Activated CD4-positive, alpha-beta memory T cell treated with anti-CD3 and anti-CD28 coated beads, Interleukin-2, amount 10 ng/mL, durations not matched to agents 7 days and 5 days (primary cell): ENCODE measurements around the gene ZNF136. TPM values are rescaled to one million over a fixed set of nuclear protein-coding genes. Genes with fewer than 3 reads are reported as not detected.

ENCODE experiments used
- CTCF ChIA-PET: fragments of 350-600 bp; sonication (Branson Sonifier 250); formaldehyde crosslinking; loops from one replicate; lab custom pipeline; 2021; ENCODE audit warnings: antibody characterized with exemption, inconsistent platforms; lab: Charles Lee
- POLR2A ChIA-PET: fragments of 350-600 bp; sonication (Branson Sonifier 250); formaldehyde crosslinking; loops from one replicate; lab custom pipeline; 2021; ENCODE audit warnings: antibody characterized with exemption; lab: Charles Lee
- DNase-seq: peaks from one replicate; pipeline ENCODE4 v3.0.0-alpha.2; 2020
- H3K27ac Mint-ChIP-seq: one replicate; pipeline ENCODE4 v1.8.0; 2021; ENCODE audit warnings: mild to moderate bottlenecking, mixed read lengths
- H3K27me3 Mint-ChIP-seq: one replicate; pipeline ENCODE4 v1.8.0; 2021; ENCODE audit warnings: mixed read lengths
- H3K36me3 Mint-ChIP-seq: one replicate; pipeline ENCODE4 v1.8.0; 2021; ENCODE audit warnings: low read depth, mixed read lengths
- H3K4me1 Mint-ChIP-seq: one replicate; pipeline ENCODE4 v1.8.0; 2021; ENCODE audit warnings: mixed read lengths
- H3K4me3 Mint-ChIP-seq: one replicate; pipeline ENCODE4 v1.8.0; 2021; ENCODE audit warnings: mild to moderate bottlenecking, mixed read lengths
- H3K9me3 Mint-ChIP-seq: one replicate; pipeline ENCODE4 v1.8.0; 2021; ENCODE audit warnings: mixed read lengths
- total RNA-seq, 2 experiments: library from RNA; stranded (reverse); gene quantifications; one replicate each; pipeline ENCODE4 v1.2.3, GENCODE V29; 2021

ZNF136 gene
- total RNA-seq, 2 experiments from 2014 or later = 11.0 TPM

DNA sequence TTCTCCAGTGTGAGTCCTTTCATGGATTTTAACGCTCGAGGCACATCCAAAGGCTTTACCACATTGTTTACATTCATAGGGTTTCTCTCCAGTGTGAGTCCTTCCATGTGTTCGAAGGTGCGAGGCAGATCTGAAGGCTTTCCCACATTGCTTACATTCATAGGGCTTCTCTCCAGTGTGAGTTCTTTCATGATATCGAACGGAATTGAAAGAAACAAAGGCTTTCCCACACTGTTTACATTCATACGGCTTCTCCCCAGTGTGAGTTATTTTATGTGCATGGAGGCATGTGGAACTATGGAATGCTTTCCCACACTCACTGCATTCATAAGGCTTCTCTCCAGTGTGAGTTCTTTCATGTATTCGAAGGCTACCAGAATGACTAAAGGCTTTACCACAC lies 17.5 kb upstream of the ZNF136 start:
- no peak for DNase-seq
- no peak overlapping the region for H3K27ac Mint-ChIP-seq
- H3K36me3 Mint-ChIP-seq = peaks cover 35% of the 10 kb centered on the region
- CTCF ChIA-PET = no interaction called here
- H3K9me3 Mint-ChIP-seq = peaks cover 30% of the 10 kb centered on the region
- H3K27me3 Mint-ChIP-seq = no peaks in the 10 kb centered on the region
- H3K4me1 Mint-ChIP-seq = peaks cover 11% of the 10 kb centered on the region
- POLR2A ChIA-PET = no interaction called here
- no peak overlapping the region for H3K4me3 Mint-ChIP-seq

GRCh38 chr19:12155324-12155860 lies 7.5 kb upstream of the ZNF136 start:
- Mint-ChIP-seq H3K4me3 (peak overlapping the region; percentile 41), H3K27ac (no peak overlapping the region), H3K9me3 (peaks cover 17% of the 10 kb centered on the region), H3K36me3 (peaks cover 25% of the 10 kb centered on the region), H3K27me3 (peaks cover 4% of the 10 kb centered on the region), H3K4me1 (peaks cover 15% of the 10 kb centered on the region)
- no peak for DNase-seq
- ChIA-PET POLR2A (interaction anchor here (1.1 to 1.3 kb wide), 3 partner anchors 15 to 168 kb away, joined by 3 to 5 read pairs (median 4); partner anchors contain the start of gene ZNF20), CTCF (no interaction called here)

- Mint-ChIP-seq H3K27ac (no peak within 1 kb of the TSS), H3K36me3 (peaks cover 20% of the 10 kb centered on the region)
- POLR2A ChIA-PET = interaction anchor here (1.1 to 1.3 kb wide), 3 partner anchors 16 to 169 kb away, joined by 3 to 5 read pairs (median 4); partner anchors contain the start of gene ZNF20
Observed at GRCh38 chr19:12156223-12157058, 6.5 kb upstream of the ZNF136 start, which contains the start of gene ZNF625. Gene ZNF625, minus strand, starts transcription at chr19:12156734. Its CDS starts 176 bp downstream, at chr19:12156558.

GRCh38 chr19:12159773-12160414 lies 3.0 kb upstream of the ZNF136 start:
- DNase-seq = no peak
- Mint-ChIP-seq H3K27me3 (peaks cover 4% of the 10 kb centered on the region), H3K27ac (no peak overlapping the region), H3K4me1 (peaks cover 32% of the 10 kb centered on the region), H3K4me3 (no peak overlapping the region), H3K36me3 (peaks cover 23% of the 10 kb centered on the region), H3K9me3 (peaks cover 10% of the 10 kb centered on the region)
- CTCF ChIA-PET = interaction anchor here (2.1 kb wide), 1 partner anchor 19 kb away, joined by 6 read pairs; the partner anchor contains the start of gene ZNF20
- POLR2A ChIA-PET = no interaction called here

More at GRCh38 chr19:12156223-12157058, 6.5 kb upstream of the ZNF136 start, which contains the start of gene ZNF625:
- peaks cover 13% of the 10 kb centered on the region for H3K9me3 Mint-ChIP-seq
- peak within 1 kb of the TSS; percentile 77 for H3K4me3 Mint-ChIP-seq
- peaks cover 15% of the 10 kb centered on the region for H3K4me1 Mint-ChIP-seq
- DNase-seq = peak; percentile 50
- CTCF ChIA-PET = interaction anchor here (0.6 to 0.7 kb wide), 2 partner anchors 16 to 232 kb away, joined by 3 read pairs; partner anchors contain the start of gene ZNF20
- peaks cover 4% of the 10 kb centered on the region for H3K27me3 Mint-ChIP-seq

GRCh38 chr19:12162513-12162881 lies 399 bp upstream of the ZNF136 start:
- Mint-ChIP-seq H3K9me3 (peaks cover 12% of the 10 kb centered on the region), H3K27ac (peak overlapping the region; percentile 90), H3K4me3 (peak overlapping the region; percentile 90), H3K4me1 (peaks cover 33% of the 10 kb centered on the region), H3K27me3 (no peaks in the 10 kb centered on the region), H3K36me3 (peaks cover 36% of the 10 kb centered on the region)
- CTCF ChIA-PET = interaction anchor here (0.8 to 1.5 kb wide), 6 partner anchors 20 to 239 kb away, joined by 3 to 12 read pairs (median 3); partner anchors contain the start of genes ZNF20 and ZNF563
- DNase-seq = no peak
- POLR2A ChIA-PET = interaction anchor here (0.6 to 2.5 kb wide), 14 partner anchors 8 to 574 kb away, joined by 3 to 15 read pairs (median 4); partner anchors contain the start of genes GET3, ZNF20, ZNF440 and ZNF442

GRCh38 chr19:12163826-12164225 lies 930 bp downstream of the ZNF136 start:
- ChIA-PET CTCF (interaction anchor here (0.6 to 1.5 kb wide), 6 partner anchors 24 to 366 kb away, joined by 3 to 4 read pairs (median 3); partner anchors contain the start of genes ZNF20, ZNF491 and ZNF563), POLR2A (interaction anchor here (0.7 to 2.5 kb wide), 9 partner anchors 10 to 450 kb away, joined by 3 to 15 read pairs (median 6); partner anchors contain the start of genes ZNF20, ZNF442 and ZNF563)
- peaks cover 33% of the 10 kb centered on the region for H3K4me1 Mint-ChIP-seq

GRCh38 chr19:12166626-12167025 lies 3.7 kb downstream of the ZNF136 start:
- no peaks in the 10 kb centered on the region for H3K27me3 Mint-ChIP-seq
- DNase-seq = no peak
- peaks cover 21% of the 10 kb centered on the region for H3K9me3 Mint-ChIP-seq
- H3K36me3 Mint-ChIP-seq = peaks cover 69% of the 10 kb centered on the region
- H3K27ac Mint-ChIP-seq = no peak overlapping the region
- H3K4me3 Mint-ChIP-seq = no peak overlapping the region
- CTCF ChIA-PET = no interaction called here
- POLR2A ChIA-PET = no interaction called here
- peaks cover 33% of the 10 kb centered on the region for H3K4me1 Mint-ChIP-seq

More at GRCh38 chr19:12163826-12164225, 930 bp downstream of the ZNF136 start:
- Mint-ChIP-seq H3K4me3 (peak overlapping the region; percentile 89), H3K27me3 (no peaks in the 10 kb centered on the region), H3K27ac (peak overlapping the region; percentile 81), H3K9me3 (peaks cover 12% of the 10 kb centered on the region), H3K36me3 (peaks cover 47% of the 10 kb centered on the region)
- DNase-seq = no peak

DNA sequence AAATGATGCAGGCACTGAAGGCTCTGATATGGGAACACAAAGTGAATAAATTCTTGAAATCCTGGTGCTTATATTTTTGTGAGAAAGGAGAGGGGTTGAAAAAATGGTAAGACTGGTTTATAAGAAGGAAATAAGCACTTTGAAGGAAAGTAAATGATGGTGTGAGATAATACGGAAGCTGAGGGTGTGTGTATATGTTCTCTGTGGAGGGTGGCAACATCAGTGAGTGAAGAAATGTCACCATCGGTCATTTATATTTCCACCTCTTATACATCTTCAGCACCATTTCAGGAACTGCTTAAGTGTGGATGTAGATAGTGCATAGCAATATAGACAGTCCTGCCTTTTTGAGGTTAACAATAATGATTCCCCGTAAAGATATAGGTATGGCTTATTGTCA lies 17.5 kb downstream of the ZNF136 start:
- ChIA-PET CTCF (no interaction called here), POLR2A (no interaction called here)
- Mint-ChIP-seq H3K4me3 (no peak overlapping the region), H3K27me3 (no peaks in the 10 kb centered on the region), H3K4me1 (no peaks in the 10 kb centered on the region), H3K9me3 (peaks cover 56% of the 10 kb centered on the region), H3K36me3 (peaks cover 85% of the 10 kb centered on the region), H3K27ac (no peak overlapping the region)
- no peak for DNase-seq

DNA sequence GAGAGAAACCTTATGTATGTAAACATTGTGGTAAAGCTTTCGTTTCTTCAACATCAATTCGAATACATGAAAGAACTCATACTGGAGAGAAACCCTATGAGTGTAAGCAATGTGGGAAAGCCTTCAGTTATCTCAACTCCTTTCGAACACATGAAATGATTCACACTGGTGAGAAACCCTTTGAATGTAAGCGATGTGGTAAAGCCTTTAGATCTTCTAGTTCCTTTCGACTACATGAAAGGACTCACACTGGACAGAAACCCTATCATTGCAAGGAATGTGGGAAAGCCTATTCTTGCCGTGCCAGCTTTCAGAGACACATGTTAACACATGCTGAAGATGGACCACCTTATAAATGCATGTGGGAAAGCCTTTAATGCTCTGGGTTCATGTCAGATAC lies 24.7 kb downstream of the ZNF136 start:
- H3K9me3 Mint-ChIP-seq = peaks cover 69% of the 10 kb centered on the region
- H3K27ac Mint-ChIP-seq = no peak overlapping the region
- CTCF ChIA-PET = no interaction called here
- DNase-seq = no peak
- H3K36me3 Mint-ChIP-seq = peaks cover 86% of the 10 kb centered on the region
- no peak overlapping the region for H3K4me3 Mint-ChIP-seq
- POLR2A ChIA-PET = no interaction called here
- H3K4me1 Mint-ChIP-seq = no peaks in the 10 kb centered on the region
- H3K27me3 Mint-ChIP-seq = no peaks in the 10 kb centered on the region

DNA sequence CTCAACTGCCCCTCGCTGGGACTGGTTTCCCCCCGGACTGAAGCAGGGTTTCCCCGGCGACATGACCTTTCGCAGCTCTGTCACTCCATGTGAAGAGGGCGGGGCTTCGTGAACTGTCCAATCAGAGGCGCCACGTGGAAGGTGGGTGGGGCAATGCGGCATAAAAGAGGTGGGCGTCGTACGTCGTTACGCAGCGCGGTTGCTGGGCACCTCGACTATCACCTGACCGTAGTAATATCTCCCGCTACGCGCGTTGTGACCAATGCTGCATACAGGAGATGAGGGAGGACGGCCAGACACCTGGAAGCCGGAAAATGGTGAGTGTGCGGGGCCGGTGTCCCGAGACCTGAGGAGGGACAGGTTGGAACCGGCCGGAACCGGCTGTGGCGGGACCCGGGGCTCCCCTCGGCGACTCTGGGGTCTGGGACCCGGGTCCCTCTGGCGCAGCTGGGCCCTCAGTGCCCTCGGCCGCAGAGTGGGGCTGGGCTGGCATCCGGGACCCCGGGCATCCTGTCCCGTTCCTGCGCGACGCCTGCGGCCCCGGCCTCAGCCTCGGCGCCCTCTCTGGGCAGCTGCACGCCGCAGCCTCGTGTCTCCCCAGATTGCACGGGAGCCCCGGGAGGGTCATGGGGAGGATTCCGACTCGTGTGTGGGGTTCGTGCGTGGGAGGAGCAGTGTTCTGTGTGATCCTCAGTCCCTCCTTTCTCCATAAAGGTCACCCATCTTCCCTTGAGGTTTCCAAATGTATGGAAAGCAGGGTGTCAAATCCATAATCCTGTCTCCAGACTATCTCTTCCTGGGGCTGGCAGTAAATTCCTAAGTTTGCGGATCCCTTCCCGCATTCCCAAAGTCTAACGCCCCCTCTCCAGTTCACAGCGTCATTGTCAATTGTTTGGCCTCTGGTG lies 32.2 kb downstream of the ZNF136 start:
- Mint-ChIP-seq H3K9me3 (peaks cover 54% of the 10 kb centered on the region), H3K36me3 (peaks cover 47% of the 10 kb centered on the region)

DNA sequence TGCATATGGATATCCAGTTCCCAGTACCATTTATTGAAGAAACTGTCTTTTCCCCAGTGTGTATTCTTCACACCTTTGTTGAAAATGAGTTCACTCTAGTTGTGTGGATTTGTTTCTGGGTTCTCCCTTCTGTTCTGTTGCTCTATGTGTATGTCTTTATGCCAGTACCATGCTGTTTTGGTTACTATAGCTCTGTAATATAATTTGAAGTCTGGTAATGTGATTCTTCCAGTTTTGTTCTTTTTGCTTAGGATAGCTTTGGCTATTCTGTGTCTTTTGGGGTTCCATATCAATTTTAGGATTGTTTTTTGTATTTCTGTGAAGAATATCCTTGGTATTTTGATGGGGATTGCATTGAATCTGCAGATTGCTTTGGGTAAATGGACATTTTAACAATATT lies 35.2 kb downstream of the ZNF136 start:
- no peaks in the 10 kb centered on the region for H3K27me3 Mint-ChIP-seq
- H3K27ac Mint-ChIP-seq = no peak overlapping the region
- no peak overlapping the region for H3K4me3 Mint-ChIP-seq
- POLR2A ChIA-PET = no interaction called here
- CTCF ChIA-PET = no interaction called here
- peaks cover 28% of the 10 kb centered on the region for H3K36me3 Mint-ChIP-seq
- H3K9me3 Mint-ChIP-seq = peaks cover 45% of the 10 kb centered on the region
- peaks cover 7% of the 10 kb centered on the region for H3K4me1 Mint-ChIP-seq
- no peak for DNase-seq

More for the DNA sequence above, 32.2 kb downstream of the ZNF136 start:
- peak; percentile 22 for DNase-seq
- no peaks in the 10 kb centered on the region for H3K27me3 Mint-ChIP-seq
- CTCF ChIA-PET = no interaction called here
- peaks cover 7% of the 10 kb centered on the region for H3K4me1 Mint-ChIP-seq
- peak overlapping the region; percentile 24 for H3K27ac Mint-ChIP-seq
- POLR2A ChIA-PET = interaction anchor here (0.6 kb wide), 1 partner anchor 241 kb away, joined by 3 read pairs; no protein-coding TSS in a partner anchor
- H3K4me3 Mint-ChIP-seq = no peak overlapping the region
